ENCODE data around the gene CELF2.
"Not testable (repeated sequence)": the region's sequence is repeated elsewhere in the genome, so short reads cannot be mapped to it uniquely, and the experiment has no call there.

The CELF2 gene
- 28.6 to 216 (median 73.8) reads per million in 18 experiments for total RNA-seq

DNA sequence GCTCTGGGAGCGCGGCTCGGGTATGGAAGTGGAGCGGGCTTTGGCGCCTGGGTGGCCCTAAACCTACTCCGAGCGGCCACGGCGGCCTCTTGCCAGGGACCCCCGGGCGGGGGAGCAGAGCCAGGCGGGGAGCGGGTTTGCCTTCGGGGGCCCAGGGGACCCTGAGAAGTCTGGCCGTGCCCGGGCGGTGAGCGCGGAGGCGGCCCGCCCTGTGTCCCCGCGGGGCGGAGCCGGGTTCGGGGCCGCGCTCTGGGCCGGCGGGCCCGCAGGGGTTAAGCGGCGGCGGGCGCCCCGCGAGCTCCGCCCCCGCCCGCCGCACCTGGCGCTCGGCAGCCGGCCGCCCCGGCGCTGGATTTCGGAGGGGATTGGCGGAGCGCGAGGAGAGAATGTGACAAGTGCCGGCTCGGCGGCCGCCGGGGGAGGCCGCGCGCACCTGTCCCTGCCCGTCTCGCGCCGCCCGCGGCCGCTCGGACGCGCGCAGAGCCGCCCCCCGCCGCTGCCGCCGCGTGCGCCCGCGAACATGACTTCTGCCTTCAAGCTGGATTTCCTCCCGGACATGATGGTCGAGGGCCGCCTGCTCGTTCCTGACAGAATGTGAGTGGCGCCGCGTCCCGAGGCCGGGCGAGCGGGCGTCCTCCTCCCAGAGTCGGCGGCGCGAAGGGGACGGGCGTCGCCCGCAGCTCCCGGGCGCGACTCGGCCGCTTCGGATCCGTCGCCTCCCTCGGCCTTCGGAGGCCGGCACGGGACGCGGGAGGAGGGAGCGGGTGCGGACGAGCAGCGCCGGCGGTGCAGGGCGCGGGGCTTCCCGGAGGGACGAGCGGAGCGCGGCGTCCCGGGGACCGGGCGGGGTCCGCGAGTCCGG, at the start of gene CELF2:
Gene CELF2 (plus strand): TSS at position 303 of the 862 bp plus-strand sequence. CDS start 218 bp downstream, at position 521.
- peak in 1 of 2 donors; percentile 24 for DNase-seq

DNA sequence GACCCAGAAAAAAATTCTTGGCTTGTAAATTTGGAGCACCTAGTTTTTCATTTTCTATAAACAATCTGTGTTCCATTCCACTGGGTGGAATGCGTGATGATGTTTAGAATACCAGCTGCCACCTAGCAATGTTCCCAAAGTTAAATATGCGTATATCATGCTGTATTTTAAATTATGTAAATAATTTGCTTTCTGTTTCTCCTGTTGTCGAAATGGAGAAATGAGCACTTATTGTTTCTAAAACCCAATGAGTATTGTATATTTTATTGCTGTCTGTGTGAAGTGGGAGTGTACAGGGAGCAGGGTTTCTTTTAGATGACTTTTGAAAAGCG, 49.4 kb upstream of the CELF2 start:
- no peak for DNase-seq

DNA sequence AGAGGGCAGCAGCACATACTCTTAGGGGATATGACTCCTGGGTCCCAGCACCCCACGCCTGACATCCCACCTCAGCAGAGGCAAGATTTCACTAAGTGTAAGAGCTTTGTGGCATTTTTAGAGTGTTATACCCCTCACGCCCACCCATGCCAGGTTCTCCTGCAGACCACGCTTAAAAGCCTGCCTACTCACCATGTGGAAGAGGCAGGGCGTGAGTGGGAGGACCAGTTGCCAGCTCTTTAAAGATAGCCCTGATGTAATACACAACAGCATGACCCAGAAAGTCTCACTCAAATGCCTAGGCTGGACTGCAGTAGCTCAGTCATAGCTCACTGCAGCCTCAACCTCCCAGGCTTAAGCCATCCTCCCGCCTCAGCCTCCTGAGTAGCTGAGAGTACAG, 44.4 kb upstream of the CELF2 start:
- peak in 1 of 2 donors; percentile 15 for DNase-seq

DNA sequence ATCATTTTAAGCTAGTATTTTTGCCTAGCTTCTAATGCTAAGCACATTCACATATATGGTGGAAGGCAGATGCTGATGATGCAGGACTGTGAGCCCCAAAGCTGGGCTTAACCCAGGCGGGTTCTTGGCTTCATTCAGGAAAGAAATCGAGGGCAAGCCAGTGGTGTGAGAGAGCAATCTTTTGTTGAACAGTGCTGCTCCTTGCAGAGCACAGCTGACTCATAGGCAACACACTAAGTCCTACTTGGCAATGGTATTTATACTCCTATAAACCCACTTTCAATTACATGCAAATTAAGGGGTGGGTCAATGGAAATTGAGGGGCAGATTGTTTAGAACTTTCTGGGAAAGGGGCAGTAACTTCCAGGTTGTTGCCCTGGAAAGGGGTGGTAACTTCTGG, 42.0 kb upstream of the CELF2 start:
- DNase-seq = no peak

DNA sequence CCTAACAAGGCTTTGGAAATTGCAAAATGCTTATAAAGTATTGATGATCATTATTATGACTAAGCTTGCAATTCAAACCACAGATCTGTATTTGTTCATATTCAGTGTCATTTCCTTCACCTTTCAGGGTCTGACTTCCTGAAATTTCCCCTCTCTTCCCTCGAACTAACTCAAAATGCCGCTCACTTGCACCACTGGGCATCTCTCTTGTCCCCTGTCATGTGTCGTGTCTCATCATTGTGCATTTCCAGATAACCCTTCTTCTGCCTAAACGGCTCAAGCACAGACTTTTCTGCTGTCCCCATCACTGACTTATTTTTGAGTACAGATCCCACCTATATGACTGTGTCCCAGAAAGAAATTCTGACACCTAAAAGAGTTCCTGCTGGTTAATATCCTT, 41.0 kb upstream of the CELF2 start:
- DNase-seq = no peak

DNA sequence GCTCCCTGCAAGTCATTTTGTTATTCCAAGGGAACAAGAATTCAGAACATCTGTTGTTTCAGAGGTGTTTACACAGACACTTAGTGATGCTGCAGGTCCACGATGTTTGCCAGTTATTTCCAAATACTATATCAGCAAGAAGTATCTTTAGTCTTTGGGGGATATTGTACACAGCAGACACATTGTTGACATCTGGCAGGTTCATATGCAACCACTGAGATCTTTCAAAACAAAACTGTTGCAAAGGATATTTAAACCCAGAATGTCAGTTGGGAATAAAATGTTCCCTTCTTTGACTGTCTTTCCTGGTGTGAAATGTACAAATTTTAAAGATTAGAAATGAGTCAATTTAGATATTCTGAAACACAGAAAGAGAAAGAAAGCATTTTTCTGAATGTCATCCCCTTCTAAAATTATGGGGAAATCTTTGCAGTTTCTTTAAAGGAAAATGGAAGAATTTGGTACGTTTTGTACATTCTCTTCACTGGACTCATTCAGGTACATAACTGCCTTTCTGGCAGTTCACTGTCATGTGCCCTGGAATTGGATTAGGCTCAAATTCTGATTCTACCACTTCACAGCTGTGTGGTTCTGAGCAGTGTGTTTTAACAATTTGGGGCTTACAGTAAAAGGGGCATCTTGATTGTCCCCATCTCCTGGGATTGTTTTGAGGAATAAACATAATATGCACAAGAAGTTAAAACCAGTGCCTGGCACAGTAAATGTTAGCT, 40.3 kb upstream of the CELF2 start:
- no peak for DNase-seq

DNA sequence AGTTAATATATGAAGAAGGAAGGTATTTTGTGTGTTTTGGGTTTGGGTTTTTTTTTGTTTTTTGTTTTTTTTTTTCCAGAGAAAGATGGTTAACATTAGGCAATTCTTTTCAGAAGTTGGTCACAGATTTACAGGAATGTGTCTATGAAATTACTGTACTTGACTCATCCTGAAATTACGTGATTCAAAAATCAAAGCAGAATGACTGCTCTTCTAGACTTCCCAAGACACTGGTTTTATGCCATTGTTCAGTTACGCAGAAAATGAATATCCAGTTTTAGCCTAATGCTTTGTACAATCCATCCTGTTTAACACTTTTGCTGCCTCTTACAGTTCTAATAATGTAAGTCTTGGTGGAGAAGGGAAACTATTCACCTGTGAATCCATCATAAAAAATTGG, 39.7 kb upstream of the CELF2 start:
- no peak for DNase-seq

DNA sequence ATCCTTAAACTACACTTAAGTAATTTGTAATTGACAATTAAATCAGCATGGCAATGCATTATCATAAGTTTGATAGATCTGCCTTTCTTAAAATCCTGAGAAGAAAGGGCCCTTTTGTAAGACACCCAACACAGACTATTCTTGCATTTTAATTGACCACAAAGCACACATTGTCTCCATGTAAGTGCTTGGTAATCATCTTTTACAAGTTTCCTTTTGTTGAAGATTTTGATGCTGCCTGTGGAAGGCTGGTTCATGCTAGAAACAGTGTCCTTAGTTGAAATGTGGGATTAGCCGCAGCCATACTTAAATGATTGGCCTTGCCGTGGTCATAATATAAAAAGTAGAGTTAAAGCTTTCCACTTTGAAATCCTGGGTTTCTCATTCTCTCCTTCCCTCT, 32.3 kb upstream of the CELF2 start:
- DNase-seq = no peak

DNA sequence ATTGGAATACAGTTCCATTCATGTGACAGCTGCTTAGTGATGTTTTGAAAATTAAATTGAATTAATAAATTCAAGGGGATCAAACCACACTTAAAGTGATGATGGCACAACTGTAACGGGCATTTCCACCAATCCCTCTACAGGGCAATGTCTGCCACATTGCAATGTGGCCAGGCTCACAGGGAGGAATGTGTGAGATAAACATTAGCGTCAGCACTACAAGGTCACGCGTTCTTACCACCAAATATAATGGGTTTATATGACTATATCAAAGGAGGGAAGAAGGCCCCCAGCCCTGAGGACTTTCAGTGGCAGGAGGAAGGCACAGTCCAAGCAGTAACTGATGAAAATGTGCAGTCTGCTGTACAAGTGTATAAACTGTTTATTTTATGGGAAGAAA, 31.1 kb upstream of the CELF2 start:
- no peak for DNase-seq

DNA sequence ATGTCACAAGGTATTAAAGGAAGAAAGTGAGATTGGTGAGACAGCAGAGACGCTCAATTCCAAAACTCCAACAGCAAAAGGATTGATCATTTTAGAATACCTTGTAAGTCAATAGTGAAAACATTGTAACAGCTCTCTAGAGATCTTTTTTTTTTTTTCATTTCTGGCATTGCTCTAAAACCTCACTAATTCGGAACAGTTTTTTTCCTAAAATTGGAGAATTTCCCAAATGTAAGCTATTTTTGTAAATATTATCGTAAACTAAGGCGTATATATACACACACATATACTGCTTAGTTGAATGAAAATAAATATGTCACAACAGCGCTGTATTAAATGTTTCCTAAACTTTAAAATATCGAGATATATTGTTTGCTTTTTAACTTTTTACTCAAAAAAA, 30.6 kb upstream of the CELF2 start:
- no peak for DNase-seq

DNA sequence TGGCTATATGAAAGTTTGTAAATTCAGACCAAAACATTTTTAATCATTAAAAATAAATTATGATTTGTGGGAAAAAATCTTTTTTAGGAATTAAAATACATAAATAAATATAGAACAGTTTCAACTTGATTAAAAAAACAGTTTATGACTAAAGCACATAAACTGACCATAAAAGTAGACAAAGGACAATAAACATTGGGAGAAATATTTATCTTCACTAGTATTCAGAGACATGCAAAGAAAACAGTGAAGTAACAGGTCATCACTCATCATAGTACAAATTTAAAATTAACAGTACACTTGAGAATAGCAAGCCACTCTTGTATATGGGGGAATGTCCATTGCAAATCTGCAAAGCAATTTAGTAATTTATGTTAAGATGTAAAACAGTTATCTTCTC, 28.0 kb upstream of the CELF2 start:
- DNase-seq = no peak

DNA sequence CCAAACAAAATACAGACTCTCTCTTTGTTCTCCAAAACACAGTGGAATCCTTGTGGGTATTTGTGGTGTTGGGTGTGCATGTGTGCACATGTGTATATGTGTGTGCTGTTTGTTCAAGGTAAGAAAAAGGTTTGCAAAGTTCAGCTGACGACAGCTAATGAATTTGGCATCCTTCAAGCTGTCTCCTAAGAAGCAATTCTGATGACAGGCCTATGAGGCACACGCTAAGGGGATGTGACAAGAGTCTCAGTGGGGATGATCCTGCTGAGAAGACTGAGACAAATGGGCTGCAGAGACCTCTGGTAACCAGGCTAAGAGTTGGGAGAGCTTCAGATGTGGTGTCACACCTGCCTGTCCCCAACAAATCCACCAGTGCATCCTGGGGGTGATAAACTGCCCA, 26.5 kb upstream of the CELF2 start:
- no peak for DNase-seq

DNA sequence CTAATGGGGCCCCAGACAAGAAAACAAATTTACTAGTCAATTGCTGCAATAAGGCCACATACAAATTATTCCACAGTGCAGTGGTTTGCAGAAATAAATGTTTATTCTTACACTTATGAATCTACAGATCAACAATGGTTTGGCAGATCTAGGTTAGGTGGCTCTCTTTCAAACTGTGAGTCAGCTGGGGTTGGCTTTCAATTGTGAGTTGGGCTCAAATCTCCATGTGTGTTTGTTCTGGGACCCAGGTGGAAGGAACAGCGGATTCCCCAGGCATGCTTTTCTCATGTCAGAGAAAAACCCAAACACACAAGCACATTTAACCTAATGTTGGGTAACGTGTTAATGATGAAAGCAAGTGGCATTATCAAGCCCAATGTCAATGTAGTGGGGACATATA, 25.6 kb upstream of the CELF2 start:
- DNase-seq = no peak

DNA sequence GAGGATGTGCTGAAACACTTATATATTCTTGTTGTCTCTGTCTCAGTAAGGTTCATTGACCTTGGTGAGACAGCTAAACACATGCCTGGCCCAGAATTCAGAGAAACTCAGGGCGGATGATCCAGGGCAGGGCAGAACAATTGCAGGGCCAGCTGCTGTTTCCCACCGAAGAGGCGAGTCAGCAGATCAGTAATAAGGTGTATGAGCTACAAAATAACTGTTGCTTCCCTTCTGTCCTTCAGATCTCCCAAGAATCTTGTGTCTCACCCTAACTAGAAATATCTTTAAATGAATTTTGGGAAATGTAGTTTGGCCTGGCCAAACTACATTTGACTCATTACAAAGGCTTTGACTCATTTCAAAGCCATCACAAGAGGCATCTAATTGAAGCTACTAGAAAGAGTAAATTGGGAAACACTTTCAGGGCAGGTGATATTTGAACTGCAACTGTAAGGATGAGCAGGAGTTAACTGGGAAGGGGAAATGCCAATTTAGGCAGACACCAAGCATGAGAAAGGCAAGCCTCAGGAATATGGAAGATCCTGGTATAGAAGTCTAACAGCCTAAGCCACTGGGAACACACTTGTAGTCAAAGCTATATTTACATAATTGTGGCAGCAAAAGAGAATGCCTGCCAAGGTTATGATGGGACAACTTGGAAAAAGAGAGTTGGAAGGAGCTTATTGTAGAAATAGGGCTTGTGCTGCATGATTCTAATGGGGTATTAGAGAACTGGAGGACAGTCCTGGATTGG, 24.5 kb upstream of the CELF2 start:
- no peak for DNase-seq

DNA sequence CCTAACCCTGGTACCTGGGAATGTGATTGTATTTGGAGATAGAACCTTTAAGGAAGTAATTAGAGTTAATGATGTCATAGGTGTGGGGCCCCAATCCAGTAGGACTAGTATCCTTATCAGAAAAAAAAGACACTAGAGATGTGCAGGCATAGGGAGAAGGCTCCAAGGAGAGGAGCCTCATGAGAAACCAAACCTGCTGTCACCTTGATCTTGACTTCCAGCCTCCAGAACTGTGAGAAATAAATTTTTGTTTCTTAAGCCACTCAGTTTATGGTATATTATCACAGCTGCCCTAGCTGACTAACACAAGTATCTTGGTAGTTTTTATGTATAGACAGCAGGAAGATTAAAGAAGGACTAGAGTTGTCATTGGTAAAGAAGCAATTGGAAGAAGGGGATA, 23.9 kb upstream of the CELF2 start:
- DNase-seq = no peak

DNA sequence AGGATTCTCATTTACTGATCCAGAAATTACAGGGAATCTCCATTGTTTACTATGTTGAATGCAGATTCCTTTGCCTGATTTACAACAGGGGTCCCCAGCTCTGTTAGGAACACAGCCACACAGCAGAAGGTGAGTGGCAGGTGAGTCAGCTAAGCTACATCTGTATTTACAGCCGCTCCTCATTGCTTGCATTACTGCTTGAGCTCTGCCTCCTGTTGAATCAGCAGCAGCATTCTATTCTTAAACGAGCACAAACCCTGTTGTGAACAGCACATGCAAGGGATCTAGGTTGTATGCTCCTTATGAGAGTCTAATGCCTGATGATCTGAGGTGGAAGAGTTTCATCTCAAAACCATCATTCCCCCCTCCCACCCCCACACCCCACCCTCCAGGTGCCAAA, 23.3 kb upstream of the CELF2 start:
- no peak for DNase-seq

DNA sequence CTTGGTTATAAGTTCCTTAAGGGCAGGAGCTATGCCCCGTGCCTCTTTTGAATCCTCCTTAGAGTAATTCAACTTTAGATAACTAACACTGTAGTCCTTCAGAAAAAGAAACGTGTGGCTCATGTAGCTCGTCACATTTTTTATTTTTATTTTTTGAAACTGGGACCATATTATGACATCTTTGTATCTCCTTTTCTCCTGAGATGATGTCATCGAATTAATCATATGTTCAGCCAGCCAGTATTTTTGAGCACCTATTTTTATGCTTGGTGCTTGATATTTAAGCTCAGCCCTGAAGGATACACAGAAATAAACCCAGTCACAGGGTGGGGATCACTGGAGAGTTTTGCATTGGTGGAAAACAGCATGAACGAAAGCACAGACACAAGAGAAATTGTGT, 22.6 kb upstream of the CELF2 start:
- DNase-seq = no peak

DNA sequence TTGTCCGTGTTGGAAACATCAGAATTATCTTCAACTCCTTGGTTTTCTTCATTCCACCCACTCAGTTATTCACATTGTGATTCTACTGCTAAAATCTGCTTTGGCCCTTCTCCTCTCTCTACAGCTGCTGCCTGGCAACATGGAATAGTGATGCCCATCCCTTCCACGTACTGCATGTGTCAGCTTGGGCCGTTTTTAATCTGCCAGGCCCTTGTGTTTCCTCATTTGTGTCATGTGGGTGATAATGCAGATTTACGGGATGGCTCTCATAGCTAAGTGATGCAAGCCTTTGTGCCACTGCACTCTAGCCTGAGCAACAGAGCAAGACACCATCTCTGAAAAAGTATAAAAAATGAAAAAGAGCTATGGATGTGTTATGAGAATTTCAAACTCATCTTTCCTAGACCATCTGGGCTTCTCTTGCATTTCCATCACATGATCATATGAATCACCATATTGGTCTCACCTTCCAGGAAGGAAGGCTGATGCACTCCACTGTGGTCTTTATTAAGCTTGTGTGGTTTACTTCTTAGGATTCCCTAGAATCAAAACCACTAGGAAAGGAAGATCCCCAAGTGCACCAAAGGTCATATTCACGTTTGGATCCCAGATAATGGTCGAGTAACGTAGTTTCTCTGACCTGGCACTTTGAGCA, 20.6 kb upstream of the CELF2 start:
- DNase-seq = no peak

DNA sequence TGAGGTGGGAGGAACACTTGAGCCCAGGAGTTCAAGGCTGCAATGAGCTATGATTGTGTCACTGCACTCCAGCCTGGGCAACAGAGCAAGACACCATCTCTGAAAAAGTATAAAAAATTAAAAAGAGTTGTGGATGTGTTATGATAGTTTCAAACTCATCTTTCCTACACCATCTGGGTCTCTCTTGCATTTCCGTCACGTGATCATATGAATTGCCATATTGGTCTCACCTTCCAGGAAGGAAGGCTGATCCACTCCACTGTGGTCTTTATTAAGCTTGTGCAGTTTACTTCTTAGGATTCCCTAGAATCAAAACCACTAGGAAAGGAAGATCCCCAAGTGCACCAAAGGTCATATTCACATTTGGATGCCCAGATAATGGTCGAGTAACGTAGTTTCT, 18.2 kb upstream of the CELF2 start:
- DNase-seq = not testable (repeated sequence)

DNA sequence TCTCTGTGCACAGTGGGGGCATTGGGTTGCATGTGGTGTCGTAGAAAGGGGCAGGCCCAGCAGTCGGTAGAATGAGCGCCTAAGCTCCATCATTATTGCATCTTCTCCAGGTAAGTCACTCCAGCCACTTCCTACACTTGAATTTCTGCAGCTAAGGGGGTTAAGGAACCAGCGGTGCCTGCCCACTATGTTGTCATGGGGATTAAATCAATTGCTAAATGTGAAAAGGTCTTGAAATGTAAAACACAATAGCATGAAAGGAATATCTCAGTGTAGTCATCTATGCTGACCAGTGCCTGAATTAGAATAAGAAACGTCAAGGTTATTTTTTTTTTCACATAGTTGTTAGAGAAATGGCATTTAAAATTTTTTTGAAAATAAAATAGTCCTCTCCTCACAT, 15.2 kb upstream of the CELF2 start:
- DNase-seq = no peak

DNA sequence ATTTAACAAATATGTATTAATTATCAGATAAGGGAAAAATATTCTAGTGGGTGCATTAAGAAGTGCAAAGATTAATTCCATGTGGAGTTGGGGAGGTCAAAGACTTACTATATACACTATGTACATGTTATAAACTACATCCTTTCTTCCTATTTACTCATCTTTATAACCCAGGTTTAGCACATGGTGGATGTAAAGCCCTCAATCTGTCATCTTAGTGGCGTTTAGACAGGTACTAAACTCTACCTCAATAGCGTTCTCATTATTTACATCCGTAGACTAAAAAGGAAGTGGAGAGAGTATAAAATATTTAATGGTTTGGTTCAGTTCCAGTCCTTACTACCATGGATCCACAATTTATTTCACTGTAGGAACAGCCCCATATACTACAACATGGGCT, 14.8 kb upstream of the CELF2 start:
- no peak for DNase-seq

DNA sequence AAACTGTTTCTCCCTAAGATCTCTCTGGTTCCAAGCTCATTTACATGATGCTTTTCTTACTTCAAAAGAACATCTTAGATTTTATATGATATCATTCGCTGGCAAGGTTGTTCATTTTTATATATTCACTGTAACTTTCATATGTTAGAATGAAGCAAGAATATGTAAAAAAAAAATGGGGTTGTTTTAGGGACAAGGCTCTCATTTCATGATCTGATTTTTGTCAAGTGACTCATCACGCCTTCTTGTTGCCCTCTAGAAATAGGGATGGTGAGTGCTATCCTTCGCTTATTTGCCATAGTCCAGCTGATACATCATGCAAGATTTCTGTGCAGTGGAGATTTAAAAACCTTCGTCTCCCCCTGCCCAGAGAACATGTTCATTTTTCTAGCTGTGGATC, 14.0 kb upstream of the CELF2 start:
- DNase-seq = no peak

Data from inflammatory macrophage (primary cell).